Measurements from ENCODE around the gene KDM8.
"Not testable (repeated sequence)": the region's sequence is repeated elsewhere in the genome, so short reads cannot be mapped to it uniquely, and the experiment has no call there.

Gene KDM8

DNA sequence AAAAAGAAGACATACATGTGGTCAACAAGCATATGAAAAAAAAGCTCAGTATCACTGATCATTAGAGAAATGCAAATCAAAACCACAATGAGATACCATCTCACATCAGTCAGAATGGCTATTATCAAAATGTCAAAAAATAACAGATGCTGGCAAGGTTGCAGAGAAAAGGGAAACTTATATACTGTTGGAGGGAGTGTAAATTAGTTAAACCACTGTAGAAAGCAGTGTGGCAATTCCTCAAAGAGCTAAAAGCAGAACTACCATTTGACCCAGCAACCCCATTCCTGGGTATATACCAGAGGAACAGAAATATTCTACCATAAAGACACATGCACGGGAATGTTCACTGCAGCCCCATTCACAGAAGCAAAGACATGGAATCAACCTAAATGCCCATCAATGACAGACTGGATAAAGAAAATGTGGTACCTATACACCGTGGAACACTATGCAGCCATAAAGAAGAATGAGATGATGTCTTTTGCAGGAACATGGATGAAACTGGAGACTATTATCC, 59.6 kb downstream of the KDM8 start:
- not testable (repeated sequence) for H3K36me3 ChIP-seq (ENCODE audit: control insufficient read depth in 5 of 5, insufficient read depth in 5 of 5, low read length in 5 of 5); H3K27me3 ChIP-seq (ENCODE audit: control insufficient read depth in 5 of 5, insufficient read depth in 4 of 5, low read length in 5 of 5); H3K27ac ChIP-seq (ENCODE audit: low read depth, low read length); H3K9me3 ChIP-seq (ENCODE audit: control insufficient read depth in 5 of 5, low read length in 5 of 5); H3K9ac ChIP-seq (ENCODE audit: low read length in 5 of 5); H3K4me3 ChIP-seq (ENCODE audit: low read depth in 1 of 5, low read length in 5 of 5)
- peaks cover 0 to 18% (median 4%) of the 10 kb centered on the region in 5 donors for H3K4me1 ChIP-seq (ENCODE audit: control insufficient read depth in 5 of 5, insufficient read depth in 5 of 5, low read length in 5 of 5)

DNA sequence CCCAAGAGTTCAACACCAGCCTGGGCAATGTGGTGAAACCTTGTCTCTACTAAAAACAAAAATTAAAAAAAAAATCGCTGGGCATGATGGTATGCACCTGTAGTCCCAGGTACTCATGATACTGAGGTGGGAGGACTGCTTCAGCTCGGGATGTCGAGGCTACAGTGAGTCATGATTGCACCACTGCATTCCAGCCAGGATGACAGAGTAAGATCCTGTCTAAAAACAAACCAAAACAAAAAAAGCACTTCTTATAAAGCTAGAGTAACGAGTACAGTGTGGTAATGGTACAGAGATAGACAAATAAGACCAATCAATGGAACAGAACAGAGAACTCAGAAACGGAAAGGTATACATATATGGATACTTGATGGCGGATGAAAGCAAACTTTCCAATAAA, 60.8 kb downstream of the KDM8 start:
- Histone ChIP-seq H3K4me1 (ENCODE audit: control insufficient read depth in 5 of 5, insufficient read depth in 5 of 5, low read length in 5 of 5) (peaks cover 0 to 13% (median 11%) of the 10 kb centered on the region in 5 donors), H3K4me3 (ENCODE audit: low read depth in 1 of 5, low read length in 5 of 5) (no peak overlapping the region), H3K36me3 (ENCODE audit: control insufficient read depth in 5 of 5, insufficient read depth in 5 of 5, low read length in 5 of 5) (no peaks in the 10 kb centered on the region), H3K27me3 (ENCODE audit: control insufficient read depth in 5 of 5, insufficient read depth in 4 of 5, low read length in 5 of 5) (no peaks in the 10 kb centered on the region), H3K27ac (ENCODE audit: low read depth, low read length) (no peak overlapping the region), H3K9me3 (ENCODE audit: control insufficient read depth in 5 of 5, low read length in 5 of 5) (no peaks in the 10 kb centered on the region), H3K9ac (ENCODE audit: low read length in 5 of 5) (no peak overlapping the region)

DNA sequence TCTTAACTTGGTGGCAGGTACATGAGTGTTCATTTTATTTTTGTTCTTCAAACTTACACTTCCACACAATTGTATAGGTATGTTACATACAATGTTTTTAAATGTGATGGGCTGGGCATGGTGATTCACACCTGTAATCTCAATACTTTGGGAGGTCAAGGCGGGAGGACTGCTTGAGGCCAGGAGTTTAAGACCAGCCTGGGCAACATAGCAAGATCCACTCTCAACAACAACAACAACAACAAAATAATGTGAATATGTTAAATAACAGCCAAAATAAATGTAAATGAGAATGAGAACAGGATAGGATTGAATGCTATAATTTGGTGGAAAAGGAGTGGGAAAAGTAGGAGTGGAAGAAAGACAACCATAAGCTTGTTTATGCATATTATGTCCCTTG, 62.7 kb downstream of the KDM8 start:
- Histone ChIP-seq H3K4me3 (ENCODE audit: low read depth in 1 of 5, low read length in 5 of 5) (no peak overlapping the region), H3K27ac (ENCODE audit: low read depth, low read length) (no peak overlapping the region), H3K9ac (ENCODE audit: low read length in 5 of 5) (no peak overlapping the region), H3K36me3 (ENCODE audit: control insufficient read depth in 5 of 5, insufficient read depth in 5 of 5, low read length in 5 of 5) (no peaks in the 10 kb centered on the region), H3K27me3 (ENCODE audit: control insufficient read depth in 5 of 5, insufficient read depth in 4 of 5, low read length in 5 of 5) (no peaks in the 10 kb centered on the region), H3K9me3 (ENCODE audit: control insufficient read depth in 5 of 5, low read length in 5 of 5) (no peaks in the 10 kb centered on the region), H3K4me1 (ENCODE audit: control insufficient read depth in 5 of 5, insufficient read depth in 5 of 5, low read length in 5 of 5) (peaks cover 0 to 16% (median 12%) of the 10 kb centered on the region in 5 donors)

DNA sequence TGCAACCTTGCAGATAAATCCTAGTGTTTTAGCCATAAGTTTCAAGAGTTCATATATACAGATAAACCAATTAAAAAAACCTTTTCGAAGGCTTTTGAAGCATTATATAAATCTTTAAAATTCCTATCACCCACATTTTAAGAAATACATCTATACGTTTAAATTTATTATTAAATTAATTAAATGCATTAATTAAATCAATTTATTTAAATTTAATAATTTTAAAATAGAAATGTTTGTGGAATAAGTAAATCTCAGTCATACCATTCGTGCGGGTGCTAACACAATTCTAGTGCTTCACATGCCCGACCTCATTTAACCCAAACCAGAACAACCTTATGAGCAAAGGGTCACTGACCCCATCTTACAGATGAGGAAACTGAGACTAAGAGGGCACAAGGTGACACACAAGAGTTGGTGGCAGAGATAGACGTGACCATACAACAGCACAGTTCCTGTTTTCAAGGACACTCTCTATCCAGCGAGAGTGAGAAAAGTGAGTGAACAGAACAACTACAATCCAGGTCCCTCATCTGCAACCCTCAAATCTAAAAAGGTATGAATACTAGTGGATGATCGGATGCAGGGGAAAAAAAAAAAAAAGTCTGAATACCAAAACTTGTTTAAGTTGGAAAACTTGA, 63.8 kb downstream of the KDM8 start:
- Histone ChIP-seq H3K36me3 (ENCODE audit: control insufficient read depth in 5 of 5, insufficient read depth in 5 of 5, low read length in 5 of 5) (no peaks in the 10 kb centered on the region), H3K27ac (ENCODE audit: low read depth, low read length) (no peak overlapping the region), H3K9ac (ENCODE audit: low read length in 5 of 5) (no peak overlapping the region), H3K27me3 (ENCODE audit: control insufficient read depth in 5 of 5, insufficient read depth in 4 of 5, low read length in 5 of 5) (no peaks in the 10 kb centered on the region), H3K9me3 (ENCODE audit: control insufficient read depth in 5 of 5, low read length in 5 of 5) (no peaks in the 10 kb centered on the region), H3K4me3 (ENCODE audit: low read depth in 1 of 5, low read length in 5 of 5) (no peak overlapping the region), H3K4me1 (ENCODE audit: control insufficient read depth in 5 of 5, insufficient read depth in 5 of 5, low read length in 5 of 5) (peaks cover 0 to 16% (median 12%) of the 10 kb centered on the region in 5 donors)

DNA sequence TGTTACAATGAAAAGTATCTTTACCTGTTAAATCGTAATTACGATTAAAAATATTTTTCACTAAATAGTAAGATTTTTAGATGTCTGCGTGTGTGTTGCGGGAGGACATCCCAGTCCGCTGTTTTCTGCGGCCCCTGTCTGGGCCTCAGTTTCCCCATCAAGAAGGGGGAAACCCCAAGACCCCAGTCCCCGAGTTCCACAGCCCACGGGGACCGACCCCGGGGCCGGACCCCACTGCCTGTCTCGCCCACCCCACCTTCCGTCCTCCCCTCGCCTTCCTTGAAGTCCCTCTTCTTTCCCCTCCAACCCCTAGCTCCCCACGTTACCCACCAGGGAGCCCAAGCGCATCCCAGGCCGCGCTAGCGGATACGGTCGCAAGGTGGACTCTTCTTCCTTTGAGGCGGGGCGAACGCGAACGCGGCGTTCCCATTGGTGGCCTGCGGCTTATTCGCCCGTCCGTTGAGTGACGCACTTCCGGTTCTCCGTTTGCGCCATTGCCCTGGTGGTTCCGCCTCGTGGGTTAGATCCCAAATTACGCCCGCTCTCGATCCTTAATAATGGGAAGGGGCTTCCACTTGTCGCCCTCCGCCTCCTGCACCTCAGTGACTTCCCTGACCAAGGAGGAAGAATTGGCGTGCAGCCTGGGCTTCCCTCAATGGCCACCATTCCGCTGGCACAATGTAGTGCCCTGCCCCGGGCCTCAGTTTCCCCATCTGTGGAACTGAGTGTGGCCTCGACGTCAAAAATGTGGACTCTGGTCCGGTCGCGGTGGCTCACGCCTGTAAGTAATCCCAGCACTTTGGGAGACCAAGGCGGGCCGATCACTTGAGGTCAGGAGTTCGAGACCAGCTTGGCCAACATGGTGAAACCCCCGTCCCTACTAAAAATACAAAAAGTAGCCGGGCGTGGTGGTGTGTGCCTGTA, 65.3 kb downstream of the KDM8 start, which contains the start of gene NSMCE1:
Gene NSMCE1, minus strand, starts transcription at position 397 of the 924 bp plus-strand sequence. CDS start 11,202 bp downstream, outside the sequence.
- peak within 1 kb of the TSS; percentile 75 for H3K27ac ChIP-seq (ENCODE audit: low read depth, low read length)
- no peaks in the 10 kb centered on the region for H3K36me3 ChIP-seq (ENCODE audit: control insufficient read depth in 5 of 5, insufficient read depth in 5 of 5, low read length in 5 of 5)
- H3K9me3 ChIP-seq (ENCODE audit: control insufficient read depth in 5 of 5, low read length in 5 of 5): no peaks in the 10 kb centered on the region

DNA sequence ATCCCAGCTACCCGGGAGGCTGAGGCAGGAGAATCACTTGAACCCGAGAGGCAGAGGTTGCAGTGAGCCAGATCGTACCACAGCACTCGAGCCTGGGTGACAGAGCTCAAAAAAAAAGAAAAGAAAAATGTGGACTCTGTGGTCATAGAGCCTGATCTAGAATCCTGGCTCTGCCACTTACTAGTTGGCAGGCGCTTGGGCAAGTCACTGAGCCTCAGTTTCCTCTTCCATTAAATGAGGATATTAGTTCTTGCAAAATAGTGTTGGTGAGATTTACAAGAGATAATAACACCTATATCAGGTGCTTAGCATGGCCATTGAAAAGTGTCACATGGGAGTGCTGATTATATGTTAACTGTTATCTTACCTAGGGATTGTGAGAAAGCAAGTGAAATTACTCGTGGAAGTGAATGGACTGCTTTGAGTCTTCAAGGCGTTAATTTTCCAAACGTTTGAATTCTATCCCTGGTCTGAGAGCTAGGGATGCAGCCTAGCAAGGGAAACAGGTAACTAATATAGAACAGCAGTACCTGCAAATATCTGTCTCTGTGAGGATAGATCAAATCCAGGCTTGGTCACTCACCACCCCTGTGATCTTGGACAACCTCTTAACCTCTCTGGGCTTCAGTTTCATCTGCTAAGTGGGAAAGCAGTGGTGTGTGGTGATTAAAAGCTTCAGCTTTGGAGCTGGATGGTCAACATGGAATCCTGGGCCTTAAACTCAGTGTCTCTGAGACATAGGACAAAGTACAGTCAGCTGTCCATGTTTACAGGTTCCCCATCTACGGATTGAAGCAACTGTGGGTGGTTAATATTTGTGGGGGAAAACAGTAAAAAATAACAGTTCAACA, 66.2 kb downstream of the KDM8 start:
- H3K27ac ChIP-seq (ENCODE audit: low read depth, low read length): peak overlapping the region; percentile 75

More for the DNA sequence above, 65.3 kb downstream of the KDM8 start, which contains the start of gene NSMCE1:
- Histone ChIP-seq H3K4me1 (ENCODE audit: control insufficient read depth in 5 of 5, insufficient read depth in 5 of 5, low read length in 5 of 5) (peaks cover 0 to 16% (median 12%) of the 10 kb centered on the region in 5 donors), H3K27me3 (ENCODE audit: control insufficient read depth in 5 of 5, insufficient read depth in 4 of 5, low read length in 5 of 5) (no peaks in the 10 kb centered on the region), H3K4me3 (ENCODE audit: low read depth in 1 of 5, low read length in 5 of 5) (peak within 1 kb of the TSS; percentile 86 to 98 (median 94)), H3K9ac (ENCODE audit: low read length in 5 of 5) (peak within 1 kb of the TSS; percentile 39 to 97 (median 81))

DNA sequence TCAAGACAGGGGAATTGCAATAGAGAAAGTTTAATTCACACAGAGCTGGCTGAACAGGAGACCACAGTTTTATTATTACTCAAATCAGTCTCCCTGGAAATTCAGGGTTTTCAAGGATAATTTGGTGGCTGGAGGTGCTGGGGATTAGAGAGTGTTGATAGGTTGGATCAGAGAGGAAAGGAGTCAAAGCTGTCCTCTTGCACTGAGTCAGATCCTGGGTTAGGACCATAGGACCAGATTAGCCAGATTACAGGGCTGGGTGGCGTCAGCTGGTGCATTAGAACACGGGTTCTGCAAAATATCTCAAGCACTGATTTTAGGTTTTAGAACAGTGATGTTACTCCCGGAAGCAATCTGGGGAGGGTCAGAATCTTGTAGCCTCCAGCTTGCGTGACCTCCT, 67.0 kb downstream of the KDM8 start:
- H3K4me1 ChIP-seq (ENCODE audit: control insufficient read depth in 5 of 5, insufficient read depth in 5 of 5, low read length in 5 of 5): peaks cover 0 to 16% (median 12%) of the 10 kb centered on the region in 5 donors
- H3K4me3 ChIP-seq (ENCODE audit: low read depth in 1 of 5, low read length in 5 of 5): no peak overlapping the region
- H3K36me3 ChIP-seq (ENCODE audit: control insufficient read depth in 5 of 5, insufficient read depth in 5 of 5, low read length in 5 of 5): no peaks in the 10 kb centered on the region
- no peak overlapping the region for H3K27ac ChIP-seq (ENCODE audit: low read depth, low read length)
- no peaks in the 10 kb centered on the region for H3K27me3 ChIP-seq (ENCODE audit: control insufficient read depth in 5 of 5, insufficient read depth in 4 of 5, low read length in 5 of 5)
- no peak overlapping the region for H3K9ac ChIP-seq (ENCODE audit: low read length in 5 of 5)
- no peaks in the 10 kb centered on the region for H3K9me3 ChIP-seq (ENCODE audit: control insufficient read depth in 5 of 5, low read length in 5 of 5)

More for the DNA sequence above, 66.2 kb downstream of the KDM8 start:
- Histone ChIP-seq H3K4me1 (ENCODE audit: control insufficient read depth in 5 of 5, insufficient read depth in 5 of 5, low read length in 5 of 5) (peaks cover 0 to 16% (median 12%) of the 10 kb centered on the region in 5 donors), H3K36me3 (ENCODE audit: control insufficient read depth in 5 of 5, insufficient read depth in 5 of 5, low read length in 5 of 5) (no peaks in the 10 kb centered on the region), H3K9me3 (ENCODE audit: control insufficient read depth in 5 of 5, low read length in 5 of 5) (no peaks in the 10 kb centered on the region), H3K27me3 (ENCODE audit: control insufficient read depth in 5 of 5, insufficient read depth in 4 of 5, low read length in 5 of 5) (no peaks in the 10 kb centered on the region), H3K4me3 (ENCODE audit: low read depth in 1 of 5, low read length in 5 of 5) (peak overlapping the region; percentile 86 to 98 (median 94)), H3K9ac (ENCODE audit: low read length in 5 of 5) (peak overlapping the region in 2 of 5 donors; percentile 78 to 91)

Data from subcutaneous abdominal adipose tissue (tissue), 5 donors.